ENCODE data around the gene MSH2.

- TF ChIP-seq POLR2AphosphoS5 (IDR thresholded peaks at IDR 0.05; ENCODE audit: low read depth, low read length) (no peak), SIN3A (IDR thresholded peaks at IDR 0.05; ENCODE audit: borderline replicate concordance, insufficient read depth, low read length) (no peak), TAF1 (IDR thresholded peaks at IDR 0.05; ENCODE audit: borderline replicate concordance, insufficient read depth, low read length) (no peak), REST (IDR thresholded peaks at IDR 0.05; ENCODE audit: insufficient read depth in 1 of 2, low read depth in 2 of 2, low read length in 2 of 2) (no peak)
Measured at GRCh38 chr2:47488870-47489584, 86.1 kb downstream of the MSH2 start.

Measured in PFSK-1 (cell line).